GM12873 (cell line): ENCODE data around the gene MAP2K3.

Experiments
- CTCF ChIP-seq: IDR thresholded peaks from 2 replicates; pipeline ENCODE4 v1.5.1; 2012; ENCODE audit warnings: low read depth, mild to moderate bottlenecking, moderate library complexity, low read length, control low read depth; ENCODE audit not compliant: insufficient read depth; ENCODE audit errors: missing control alignments

Gene MAP2K3

GRCh38 chr17:21352981-21353265 is 68.4 kb downstream of the MAP2K3 start:
- no peak for TF ChIP-seq CTCF

- no peak for TF ChIP-seq CTCF
Measured at GRCh38 chr17:21353326-21354010, 69.0 kb downstream of the MAP2K3 start.

- no peak for TF ChIP-seq CTCF
Measured at GRCh38 chr17:21354796-21355385, 70.4 kb downstream of the MAP2K3 start.

GRCh38 chr17:21355586-21355985 is 71.1 kb downstream of the MAP2K3 start:
- TF ChIP-seq CTCF: no peak

- TF ChIP-seq CTCF: no peak
Measured at GRCh38 chr17:21356537-21357127, 72.1 kb downstream of the MAP2K3 start.

- no peak for TF ChIP-seq CTCF
Measured at GRCh38 chr17:21357281-21357680, 72.8 kb downstream of the MAP2K3 start.

GRCh38 chr17:21357696-21358656 is 73.5 kb downstream of the MAP2K3 start:
- no peak for TF ChIP-seq CTCF
